ENCODE results near the gene UBE3A.

The UBE3A gene

GRCh38 chr15:25347707-25348106 lies 91.1 kb downstream of the UBE3A start:
- H3F3A ChIP-seq (ENCODE audit: low read depth), result no peaks in the 10 kb centered on the region
- H3K36me3 ChIP-seq (ENCODE audit: insufficient read depth, low read length), result peaks cover 32% of the 10 kb centered on the region
- no peak overlapping the region for H3K9ac ChIP-seq (ENCODE audit: low read depth, low read length, poor library complexity, severe bottlenecking)
- peaks cover 5% of the 10 kb centered on the region for H3K9me3 ChIP-seq (ENCODE audit: insufficient read depth, low read depth, low read length)
- no peaks in the 10 kb centered on the region for H3K9me2 ChIP-seq (replicated peaks; ENCODE audit: low read depth, low read length)
- H3K4me2 ChIP-seq (ENCODE audit: low read depth, low read length, poor library complexity, severe bottlenecking), result no peak overlapping the region
- H3K79me2 ChIP-seq (ENCODE audit: insufficient read depth, low read length), result 0 out of 2 replicates have a peak, but pooled peaks cover 4% of the 10 kb centered on the region
- H2AFZ ChIP-seq (ENCODE audit: low read length), result no peak overlapping the region
- no peaks in the 10 kb centered on the region for H3K4me1 ChIP-seq (ENCODE audit: insufficient read depth, low read length, poor library complexity, severe bottlenecking)
- H3K4me3 ChIP-seq (ENCODE audit: low read length, poor library complexity, severe bottlenecking), result no peak overlapping the region
- H3K27me3 ChIP-seq (ENCODE audit: insufficient read depth, low read length, poor library complexity, severe bottlenecking), result no peaks in the 10 kb centered on the region
- H4K20me1 ChIP-seq (ENCODE audit: insufficient read depth, low read length, poor library complexity, severe bottlenecking), result no peaks in the 10 kb centered on the region
- TF ChIP-seq CTCF (conservative IDR thresholded peaks at IDR 0.05; ENCODE audit: low read length) (no peak), EZH2phosphoT487 (IDR thresholded peaks at IDR 0.05; ENCODE audit: borderline replicate concordance) (no peak)

- H3F3A ChIP-seq (ENCODE audit: low read depth), result no peaks in the 10 kb centered on the region
- H3K4me3 ChIP-seq (ENCODE audit: low read length, poor library complexity, severe bottlenecking), result no peak overlapping the region
- 0 out of 2 replicates have a peak, but pooled peaks cover 8% of the 10 kb centered on the region for H3K79me2 ChIP-seq (ENCODE audit: insufficient read depth, low read length)
- peaks cover 19% of the 10 kb centered on the region for H3K36me3 ChIP-seq (ENCODE audit: insufficient read depth, low read length)
- no peaks in the 10 kb centered on the region for H3K4me1 ChIP-seq (ENCODE audit: insufficient read depth, low read length, poor library complexity, severe bottlenecking)
- no peaks in the 10 kb centered on the region for H3K27me3 ChIP-seq (ENCODE audit: insufficient read depth, low read length, poor library complexity, severe bottlenecking)
- no peaks in the 10 kb centered on the region for H4K20me1 ChIP-seq (ENCODE audit: insufficient read depth, low read length, poor library complexity, severe bottlenecking)
- H2AFZ ChIP-seq (ENCODE audit: low read length), result no peak overlapping the region
- TF ChIP-seq CTCF (conservative IDR thresholded peaks at IDR 0.05; ENCODE audit: low read length) (no peak; the same call in 1 of the 2 replicates), EZH2phosphoT487 (IDR thresholded peaks at IDR 0.05; ENCODE audit: borderline replicate concordance) (no peak)
- H3K9me2 ChIP-seq (replicated peaks; ENCODE audit: low read depth, low read length), result no peaks in the 10 kb centered on the region
- no peak overlapping the region for H3K4me2 ChIP-seq (ENCODE audit: low read depth, low read length, poor library complexity, severe bottlenecking)
- H3K9ac ChIP-seq (ENCODE audit: low read depth, low read length, poor library complexity, severe bottlenecking), result no peak overlapping the region
- peaks cover 5% of the 10 kb centered on the region for H3K9me3 ChIP-seq (ENCODE audit: insufficient read depth, low read depth, low read length)
Observed at GRCh38 chr15:25346371-25346770, 92.5 kb downstream of the UBE3A start.

- no peak overlapping the region for H3K4me3 ChIP-seq (ENCODE audit: low read length, poor library complexity, severe bottlenecking)
- TF ChIP-seq CTCF (conservative IDR thresholded peaks at IDR 0.05; ENCODE audit: low read length) (peak; percentile 31), EZH2phosphoT487 (IDR thresholded peaks at IDR 0.05; ENCODE audit: borderline replicate concordance) (no peak)
- H3K79me2 ChIP-seq (ENCODE audit: insufficient read depth, low read length), result 0 out of 2 replicates have a peak, but pooled peaks cover 8% of the 10 kb centered on the region
Observed at GRCh38 chr15:25345943-25346342, 92.9 kb downstream of the UBE3A start.

More at GRCh38 chr15:25345943-25346342, 92.9 kb downstream of the UBE3A start:
- no peak overlapping the region for H3K9ac ChIP-seq (ENCODE audit: low read depth, low read length, poor library complexity, severe bottlenecking)
- no peaks in the 10 kb centered on the region for H4K20me1 ChIP-seq (ENCODE audit: insufficient read depth, low read length, poor library complexity, severe bottlenecking)
- H3K9me2 ChIP-seq (replicated peaks; ENCODE audit: low read depth, low read length), result no peaks in the 10 kb centered on the region
- peaks cover 17% of the 10 kb centered on the region for H3K36me3 ChIP-seq (ENCODE audit: insufficient read depth, low read length)
- H3F3A ChIP-seq (ENCODE audit: low read depth), result no peaks in the 10 kb centered on the region
- H3K4me2 ChIP-seq (ENCODE audit: low read depth, low read length, poor library complexity, severe bottlenecking), result no peak overlapping the region
- peaks cover 5% of the 10 kb centered on the region for H3K9me3 ChIP-seq (ENCODE audit: insufficient read depth, low read depth, low read length)
- H3K4me1 ChIP-seq (ENCODE audit: insufficient read depth, low read length, poor library complexity, severe bottlenecking), result no peaks in the 10 kb centered on the region
- no peaks in the 10 kb centered on the region for H3K27me3 ChIP-seq (ENCODE audit: insufficient read depth, low read length, poor library complexity, severe bottlenecking)
- H2AFZ ChIP-seq (ENCODE audit: low read length), result no peak overlapping the region

All from Loucy (cell line).